GM12878 (cell line): Measurements from ENCODE around the gene MXD4. TPM values are rescaled to one million over a fixed set of nuclear protein-coding genes. Genes with fewer than 3 reads are reported as not detected.

Experiments used
- ATAC-seq: fragments of 200-7000 bp; cut with Tn5 transposase; 3 replicates; pipeline ENCODE4 v1.9.1; 2020; ENCODE audit warnings: mild to moderate bottlenecking, moderate library complexity
- BruUV-seq: library from RNA; stranded (reverse); fragments of 400-500 nt; replicated peaks from 2 replicates; lab custom pipeline; 2021; lab: Mats Ljungman, UMichigan
- CTCF ChIA-PET: fragments of 300-600 bp; sonication (Branson Sonifier 250); formaldehyde crosslinking; extraction: SDS; loops from one replicate; lab custom pipeline; 2021; ENCODE audit warnings: inconsistent platforms; lab: Yijun Ruan, JAX
- POLR2A ChIA-PET: fragments of 350-600 bp; formaldehyde crosslinking; extraction: SDS; loops from one replicate; lab custom pipeline; 2021; ENCODE audit warnings: inconsistent platforms; lab: Charles Lee
- RAD21 ChIA-PET: fragments of 300-600 bp; sonication (Branson Sonifier 250); formaldehyde crosslinking; loops from one replicate; lab custom pipeline; 2023; ENCODE audit warnings: antibody characterized with exemption; ENCODE audit not compliant: unreplicated experiment; lab: Charles Lee
- SMC1A ChIA-PET: fragments of 300-600 bp; sonication (Branson Sonifier 250); formaldehyde crosslinking; loops from one replicate; lab custom pipeline; 2023; ENCODE audit not compliant: unreplicated experiment, uncharacterized antibody; lab: Charles Lee
- DNase-seq: peaks from one replicate; pipeline ENCODE4 v3.0.0-alpha.2; 2011; ENCODE audit warnings: low read depth, low spot score
- FAIRE-seq: peaks from 3 replicates; lab custom pipeline; 2011; peaks lifted over from hg19 to GRCh38; lab: Jason Lieb, UNC
- H2AFZ ChIP-seq: 2 replicates; pipeline ENCODE4 v1.6.0; 2011; ENCODE audit warnings: low read depth, low read length, control low read depth; ENCODE audit not compliant: control insufficient read depth
- H3K27ac ChIP-seq: 2 replicates; pipeline ENCODE4 v1.5.1; 2011; ENCODE audit warnings: control low read depth; ENCODE audit not compliant: control insufficient read depth, insufficient read depth
- H3K27me3 ChIP-seq, 2 experiments: replicated peaks in 1 of 2; 2 replicates each; pipeline versions ENCODE4 v1.6.0 to v1.6.1; 2011; ENCODE audit warnings: low read length in 1 of 2; ENCODE audit not compliant: control insufficient read depth in 2 of 2, insufficient read depth in 2 of 2
- H3K36me3 ChIP-seq, 2 experiments: 2 replicates each; pipeline ENCODE4 v1.5.1; 2011; ENCODE audit warnings: low read length in 1 of 2; ENCODE audit not compliant: control insufficient read depth in 2 of 2, insufficient read depth in 2 of 2
- H3K4me1 ChIP-seq: 2 replicates; pipeline ENCODE4 v1.6.1; 2011; ENCODE audit warnings: mild to moderate bottlenecking, low read length, moderate library complexity, mixed read lengths; ENCODE audit not compliant: control insufficient read depth, insufficient read depth
- H3K4me2 ChIP-seq: 2 replicates; pipeline ENCODE4 v1.6.0; 2011; ENCODE audit warnings: control low read depth; ENCODE audit not compliant: control insufficient read depth, insufficient read depth
- H3K4me3 ChIP-seq: fragments of 200-600 bp; sonication (generic); 2 replicates; pipeline ENCODE4 v1.5.1; 2016
- H3K79me2 ChIP-seq: 2 replicates; pipeline ENCODE4 v1.6.0; 2011; ENCODE audit warnings: low read length; ENCODE audit not compliant: control insufficient read depth, insufficient read depth
- H3K9ac ChIP-seq: 2 replicates; pipeline ENCODE4 v1.8.0; 2011; ENCODE audit warnings: low read length, control low read depth, mixed read lengths; ENCODE audit not compliant: control insufficient read depth, insufficient read depth
- H3K9me3 ChIP-seq: replicated peaks from 3 replicates; pipeline ENCODE4 v1.5.1; 2011; ENCODE audit warnings: mild to moderate bottlenecking, low read length; ENCODE audit not compliant: control insufficient read depth, insufficient read depth
- H4K20me1 ChIP-seq: 2 replicates; pipeline ENCODE4 v1.6.0; 2011; ENCODE audit not compliant: control insufficient read depth, insufficient read depth
- ASH2L ChIP-seq: fragments of 300-600, 200-600 bp; sonication (generic); IDR thresholded peaks from 2 replicates; pipeline ENCODE4 v1.6.1; 2017; ENCODE audit warnings: low read depth, mild to moderate bottlenecking, borderline replicate concordance
- BACH1 ChIP-seq: fragments of 450-650 bp; IDR thresholded peaks from 2 replicates; pipeline ENCODE4 v1.6.1; 2017; ENCODE audit warnings: mild to moderate bottlenecking, borderline replicate concordance
- BHLHE40 ChIP-seq, 2 experiments: fragments of 450-650 bp in 1 of 2; IDR thresholded peaks; 2 replicates each; pipeline ENCODE4 v1.6.1; 2011 to 2017; ENCODE audit warnings: low read depth in 2 of 2, borderline replicate concordance in 1 of 2, improper control_type of control experiment in 1 of 2, low read length in 1 of 2, mild to moderate bottlenecking in 1 of 2
- BRCA1 ChIP-seq: IDR thresholded peaks from 2 replicates; pipeline ENCODE4 v1.6.1; 2011; ENCODE audit warnings: low read depth, low read length, improper control_type of control experiment
- DPF2 ChIP-seq: fragments of 450-650 bp; IDR thresholded peaks from 2 replicates; pipeline ENCODE4 v1.6.1; 2017; ENCODE audit warnings: mild to moderate bottlenecking
- IRF3 ChIP-seq: fragments of 450-650 bp; IDR thresholded peaks from 2 replicates; pipeline ENCODE4 v1.6.1; 2014; ENCODE audit warnings: mild to moderate bottlenecking
- MTA2 ChIP-seq: fragments of 450-650 bp; IDR thresholded peaks from 2 replicates; pipeline ENCODE4 v1.6.1; 2016; ENCODE audit warnings: low read depth, mild to moderate bottlenecking, moderate library complexity
- NFYA ChIP-seq: IDR thresholded peaks from 2 replicates; pipeline ENCODE4 v1.6.1; 2011; ENCODE audit warnings: low read depth, mild to moderate bottlenecking, low read length, improper control_type of control experiment, borderline replicate concordance
- NR2F1 ChIP-seq: fragments of 450-650 bp; conservative IDR thresholded peaks from 2 replicates; pipeline ENCODE4 v1.6.1; 2017; ENCODE audit warnings: mild to moderate bottlenecking
- ZNF207 ChIP-seq: fragments of 450-650 bp; IDR thresholded peaks from 2 replicates; pipeline ENCODE4 v1.6.1; 2014; ENCODE audit warnings: antibody characterized with exemption, mild to moderate bottlenecking, borderline replicate concordance
- WGBS: methylation state at CpG from one replicate; pipeline ENCODE4 v1.1.6; 2016; ENCODE audit warnings: low lambda C conversion rate; ENCODE audit not compliant: insufficient replicate concordance, insufficient coverage; ENCODE audit errors: missing lambda C conversion rate; 5-methylcytosine and 5-hydroxymethylcytosine counted together
- in situ Hi-C: fragments of 300-500 bp; cut with MboI; formaldehyde crosslinking; loops from 9 replicates; pipeline ENCODE4 v1.14.3; 2018; ENCODE audit warnings: mixed read lengths
- intact Hi-C: fragments of 100-400 bp; cut with micrococcal nuclease; formaldehyde crosslinking; loops from one replicate; pipeline ENCODE4 v1.14.2; 2022; ENCODE audit not compliant: unreplicated experiment
- polyA plus RNA-seq, 11 experiments: library from polyadenylated mRNA; depleted of rRNA in 4 of 11; unstranded in 6 of 11; stranded (reverse) in 5 of 11; fragments of >200 nt; fragmentation: Nextera tagmentation in 4 of 11; fragmentation: Illumina TruSeq in 1 of 11; extraction: Ambion mirVana in 4 of 11; extraction: Trizol in 1 of 11; gene quantifications; 1 replicate in 1 of 11; 2 replicates in 10 of 11; pipeline versions ENCODE4 v1.2.1 to v1.2.3, GENCODE V29; 2011 to 2016; ENCODE audit warnings: inconsistent platforms in 2 of 11, missing spikeins in 2 of 11, low read depth in 1 of 11
- total RNA-seq, 4 experiments: library from RNA; depleted of rRNA in 3 of 4; stranded (reverse); fragments of >200 nt in 3 of 4; fragmentation: Illumina TruSeq in 1 of 4; extraction: Trizol in 1 of 4; gene quantifications; 2 replicates each; pipeline versions ENCODE4 v1.2.1 to v1.2.3, GENCODE V29; 2013 to 2021

MXD4 gene
- total and polyA plus RNA-seq, 10 of the 15 experiments (the other 5 are each of a cell fraction or from before 2014, with no cell fraction given) = 0.21 to 25.6 (median 5.2) TPM

- TF ChIP-seq IRF3 (no peak), ASH2L (no peak), BRCA1 (no peak), NR2F1 (no peak), BACH1 (no peak)
Measured at GRCh38 chr4:2269206-2269531, 7.3 kb upstream of the MXD4 start (continued).

GRCh38 chr4:2268357-2269205 lies 6.7 kb upstream of the MXD4 start:
- no peak overlapping the region for H2AFZ ChIP-seq
- in situ Hi-C loops (no loop called here), intact Hi-C loops (loop anchor here (10.0 kb wide), 1 partner anchor 806 kb away; the partner anchor contains the start of genes HTT and HTT-AS)
- H4K20me1 ChIP-seq = no peaks in the 10 kb centered on the region
- DNase-seq = no peak
- H3K9ac ChIP-seq = no peak overlapping the region
- WGBS = 44% methylated on average over 22 of the region's 22 CpGs
- POLR2A ChIA-PET = interaction anchor here (0.5 kb wide), 1 partner anchor 345 kb away, joined by 3 read pairs; no protein-coding TSS in a partner anchor
- H3K4me2 ChIP-seq = no peak overlapping the region
- BruUV-seq = no TSS peak
- H3K27me3 ChIP-seq = no peaks in the 10 kb centered on the region
- TF ChIP-seq NFYA (no peak), MTA2 (no peak), ZNF207 (no peak), BHLHE40 (IDR thresholded peaks at IDR 0.05; ENCODE audit: borderline replicate concordance in 1 of 2, low read depth in 2 of 2, low read length in 1 of 2) (no peak), DPF2 (no peak)
- TF ChIP-seq, all 136 proteins: peak for 0
- Histone ChIP-seq H3K9me3 (no peaks in the 10 kb centered on the region), H3K4me3 (no peak overlapping the region), H3K4me1 (no peaks in the 10 kb centered on the region), H3K79me2 (no peaks in the 10 kb centered on the region), H3K36me3 (no peaks in the 10 kb centered on the region), H3K27ac (no peak overlapping the region)
- ATAC-seq (no peak), FAIRE-seq (no peak)
- CTCF ChIA-PET = no interaction called here
- RAD21 ChIA-PET = no interaction called here
- SMC1A ChIA-PET = no interaction called here
